Stimulated activated CD4-positive, alpha-beta T cell treated with anti-CD3 and anti-CD28 coated beads, Interleukin-15, amount 100 ng/mL, for 1 hour (primary cell): ENCODE results near the gene B9D1.

Experiments
- DNase-seq, 2 donors: peaks; one replicate each; pipeline ENCODE4 v3.0.0-alpha.2; 2020; ENCODE audit warnings: low read depth in 1 of 2, low spot score in 1 of 2

B9D1 gene

DNA sequence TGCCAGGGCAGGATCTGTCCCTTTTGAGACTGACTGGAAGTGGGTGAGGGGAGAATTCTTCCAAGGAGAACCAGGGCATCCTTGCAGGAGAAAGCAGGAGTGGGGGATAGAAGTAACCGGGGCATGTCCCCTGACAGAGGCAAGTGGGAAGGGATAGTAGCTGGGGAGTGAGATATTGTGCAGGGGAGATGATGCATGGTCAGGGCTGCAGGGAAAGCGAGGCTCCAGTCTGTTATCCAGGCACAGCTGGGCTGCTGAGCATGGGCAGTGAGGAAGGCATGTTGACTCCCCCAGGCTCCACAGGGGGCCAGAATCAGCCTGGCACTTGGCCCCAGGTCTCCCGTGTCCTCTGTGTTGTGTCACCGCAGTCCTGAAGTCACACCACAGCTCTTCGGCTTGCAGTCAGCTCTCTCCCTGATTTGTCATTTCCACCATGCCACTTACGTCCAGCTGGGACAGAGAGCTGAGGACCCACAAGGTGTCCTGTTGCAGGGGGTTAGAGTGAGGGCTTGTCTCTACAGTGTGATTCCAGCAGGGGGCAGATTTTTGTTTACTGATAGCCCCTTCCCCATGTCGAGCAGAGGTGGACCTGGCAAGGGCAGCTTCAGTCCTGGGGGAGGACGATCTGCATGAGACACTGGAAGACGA is 40.9 kb downstream of the B9D1 start:
- no peak for DNase-seq

DNA sequence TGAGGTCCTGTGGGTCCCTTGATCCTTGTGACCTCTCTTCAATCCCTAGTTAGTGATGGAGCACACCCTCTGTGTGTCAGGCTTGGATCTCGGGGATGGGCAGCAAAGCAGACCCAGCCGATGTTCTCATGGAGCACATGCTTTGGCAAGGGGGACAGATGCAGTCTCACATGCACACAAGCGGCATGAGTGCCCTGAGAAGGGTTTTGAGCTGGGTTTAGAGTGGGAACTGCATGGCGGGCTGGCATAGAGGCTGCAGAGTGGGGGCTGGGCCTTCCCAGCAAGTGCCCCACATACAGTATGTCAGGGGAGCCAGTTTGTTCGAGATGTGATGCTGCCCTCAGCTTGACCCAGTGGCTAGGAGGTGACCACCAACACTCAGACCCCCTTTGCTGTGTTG is 41.6 kb downstream of the B9D1 start:
- no peak for DNase-seq

DNA sequence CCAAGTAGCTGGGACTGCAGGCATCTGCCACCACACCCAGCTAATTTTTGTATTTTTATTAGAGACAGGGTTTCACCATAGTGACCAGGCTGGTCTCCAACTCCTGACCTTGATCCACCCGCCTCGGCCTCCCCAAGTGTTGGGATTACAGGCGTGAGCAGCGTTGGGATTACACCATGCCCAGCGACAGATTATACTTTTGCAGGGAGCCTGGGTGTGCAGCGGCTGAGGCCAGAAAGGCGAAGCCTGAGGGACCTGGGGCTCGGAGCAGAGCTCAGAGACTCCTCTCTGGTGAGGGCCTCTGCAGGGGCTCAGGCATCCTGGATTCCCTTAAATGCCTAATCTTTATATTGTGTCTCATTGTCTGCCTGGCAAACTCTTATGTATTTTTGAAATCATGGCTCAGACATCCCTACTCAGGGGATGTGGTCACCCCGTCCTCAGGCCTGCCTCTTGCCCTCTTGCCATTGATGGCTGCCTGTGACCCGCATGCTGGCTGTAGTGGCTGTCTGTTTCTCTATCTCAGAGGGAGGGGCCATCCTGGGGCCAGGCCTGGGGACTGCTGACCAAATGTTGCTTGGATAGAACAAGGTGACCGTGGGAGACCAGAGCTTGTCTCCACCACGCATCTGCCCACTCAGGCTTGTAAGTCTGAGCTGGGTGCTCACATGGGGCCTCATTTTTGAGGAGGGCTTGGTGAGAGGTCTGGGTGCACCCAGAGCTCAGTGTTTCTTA is 42.6 kb downstream of the B9D1 start:
- no peak for DNase-seq

DNA sequence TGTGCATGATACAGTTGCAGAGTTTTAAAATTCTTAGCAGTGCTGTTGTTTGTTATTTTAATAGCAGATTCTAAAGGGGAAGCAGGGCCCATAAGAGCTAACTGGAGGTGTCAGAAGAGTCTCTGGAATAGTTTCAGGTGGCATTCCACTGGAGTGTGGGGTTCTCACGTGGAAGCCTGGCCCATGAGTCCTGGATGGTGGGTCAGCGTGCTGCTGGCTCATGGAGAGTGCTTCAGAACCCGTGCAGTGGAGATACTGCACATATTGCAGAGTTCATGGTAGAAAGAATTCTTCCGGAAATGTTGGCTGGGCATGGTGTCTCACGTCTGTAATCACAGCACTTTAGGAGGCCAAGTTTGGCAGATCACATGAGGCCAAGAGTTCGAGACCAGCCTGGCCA is 43.9 kb downstream of the B9D1 start:
- DNase-seq = no peak

DNA sequence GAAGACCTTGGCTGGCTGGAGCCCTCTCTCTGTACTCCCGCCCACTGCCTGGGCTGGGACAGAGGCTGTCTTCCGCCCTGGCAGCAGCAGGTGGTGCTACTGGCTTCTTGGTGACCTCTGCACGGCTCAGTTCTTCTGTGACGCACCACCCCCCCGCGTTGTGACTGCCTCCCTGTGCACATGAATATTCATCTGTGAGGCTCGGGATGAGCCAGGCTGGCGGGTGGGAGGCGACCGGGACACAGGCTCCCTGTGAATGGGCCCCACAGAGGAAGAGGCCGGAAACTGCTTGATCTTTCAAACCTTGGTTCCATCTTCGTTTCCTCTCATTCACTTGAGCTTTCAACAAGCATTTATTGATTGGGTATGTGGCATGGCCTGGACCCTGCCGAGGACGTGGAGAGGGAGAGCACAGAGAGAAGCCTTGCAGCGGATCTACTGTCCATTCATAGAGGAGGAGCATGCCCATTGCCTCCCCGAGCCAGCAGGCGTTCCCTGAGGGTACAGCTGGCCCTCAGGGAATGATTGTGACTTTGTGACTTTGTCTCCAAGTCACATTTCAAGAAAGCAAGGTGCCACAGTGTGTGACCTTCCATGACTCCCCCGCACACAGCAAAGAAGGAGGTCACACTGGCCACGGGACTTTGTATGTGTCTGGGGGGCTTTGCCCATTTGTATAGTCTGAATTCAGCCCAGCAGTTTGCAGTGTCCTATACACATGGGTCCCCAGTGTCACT is 45.0 kb downstream of the B9D1 start:
- no peak for DNase-seq

DNA sequence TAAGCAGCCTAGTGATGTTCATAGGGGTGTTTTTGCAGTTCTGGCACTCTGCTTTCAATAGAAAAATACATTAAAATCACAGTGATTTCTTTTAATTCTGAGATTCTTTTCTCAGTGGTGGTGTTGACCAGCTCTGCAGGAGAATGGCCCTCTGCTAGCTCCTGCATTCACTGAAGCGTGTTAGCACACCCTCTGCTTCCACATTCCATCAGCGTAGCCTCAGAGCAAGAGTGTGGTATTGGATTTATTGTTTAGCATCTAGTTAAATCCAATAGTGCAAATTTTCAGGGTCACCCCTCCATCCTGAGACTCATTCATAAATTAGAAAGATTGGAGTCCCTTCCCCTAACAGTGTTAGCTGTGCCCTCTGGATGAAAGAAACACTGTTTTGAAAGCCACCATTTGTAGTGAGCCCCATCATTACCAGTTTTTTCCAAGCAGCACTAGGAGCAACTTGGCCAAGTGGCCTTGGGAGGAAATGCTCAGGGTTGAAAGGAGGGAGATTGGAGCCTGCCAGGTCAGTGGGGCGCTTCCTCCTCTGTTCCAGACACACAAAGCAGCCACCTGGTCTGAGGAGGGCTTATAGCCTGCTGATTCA is 45.7 kb downstream of the B9D1 start:
- DNase-seq = no peak

DNA sequence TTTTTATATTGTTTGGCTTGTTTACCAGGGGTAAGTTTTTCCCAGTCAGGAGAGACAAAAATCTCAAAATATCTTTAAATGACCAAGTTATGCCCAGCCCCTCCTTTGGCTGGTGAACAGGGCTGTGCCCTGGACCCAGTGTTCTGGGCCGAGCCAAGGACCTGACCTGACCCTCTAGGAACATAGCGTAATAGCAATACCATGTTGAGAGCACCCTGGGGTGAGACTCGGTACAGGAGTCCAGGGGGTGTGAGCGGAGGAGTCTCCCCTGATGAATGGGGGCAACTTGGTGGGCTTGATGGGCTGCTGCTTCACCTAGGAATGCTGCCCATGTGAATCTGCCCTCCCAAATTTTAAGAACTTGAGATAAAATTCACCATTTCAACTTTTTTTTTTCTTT is 47.4 kb downstream of the B9D1 start:
- no peak for DNase-seq

DNA sequence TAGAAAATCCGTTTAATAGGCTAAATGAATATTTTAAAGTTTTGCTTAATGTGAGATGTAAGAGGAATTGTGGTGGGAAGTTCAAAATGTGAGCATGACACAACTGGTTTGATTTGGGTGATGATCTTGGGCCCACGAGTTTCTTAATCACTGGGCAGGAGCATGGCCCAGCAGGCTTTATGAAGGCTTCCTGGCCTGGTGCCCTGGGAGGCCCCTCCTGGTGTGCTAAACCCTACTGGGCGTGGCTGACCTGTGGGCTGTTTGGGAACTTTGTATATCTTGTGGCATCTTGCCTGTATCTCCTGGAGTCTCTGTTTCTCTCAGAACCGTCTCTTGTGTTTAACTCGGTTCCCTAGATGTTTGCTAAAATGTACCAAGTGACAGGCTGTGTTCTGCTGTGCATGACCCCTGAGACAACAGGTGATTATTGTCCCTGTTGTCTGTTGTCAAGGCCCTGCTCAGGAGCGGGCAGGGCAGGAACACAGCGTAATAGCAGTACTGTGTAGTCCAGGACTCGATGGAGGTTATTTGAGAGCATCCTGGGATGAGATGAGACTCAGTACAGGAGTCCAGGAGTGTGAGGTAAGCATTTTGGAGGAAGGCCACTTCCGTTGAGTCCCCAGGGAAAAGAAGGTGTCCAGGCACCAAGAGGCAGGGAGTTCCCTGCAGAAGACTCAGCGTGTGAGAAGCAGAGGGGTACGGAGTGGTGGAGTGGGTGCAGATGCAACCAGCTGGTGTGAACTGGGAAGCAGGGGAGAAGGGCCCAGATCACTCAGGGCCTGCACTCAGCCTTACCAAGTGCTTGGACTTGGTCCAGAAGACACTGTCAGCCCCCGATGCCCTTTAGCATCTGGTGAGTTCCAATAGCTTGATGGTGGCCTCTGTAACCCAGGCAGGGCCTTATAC is 48.5 kb downstream of the B9D1 start:
- DNase-seq = no peak

DNA sequence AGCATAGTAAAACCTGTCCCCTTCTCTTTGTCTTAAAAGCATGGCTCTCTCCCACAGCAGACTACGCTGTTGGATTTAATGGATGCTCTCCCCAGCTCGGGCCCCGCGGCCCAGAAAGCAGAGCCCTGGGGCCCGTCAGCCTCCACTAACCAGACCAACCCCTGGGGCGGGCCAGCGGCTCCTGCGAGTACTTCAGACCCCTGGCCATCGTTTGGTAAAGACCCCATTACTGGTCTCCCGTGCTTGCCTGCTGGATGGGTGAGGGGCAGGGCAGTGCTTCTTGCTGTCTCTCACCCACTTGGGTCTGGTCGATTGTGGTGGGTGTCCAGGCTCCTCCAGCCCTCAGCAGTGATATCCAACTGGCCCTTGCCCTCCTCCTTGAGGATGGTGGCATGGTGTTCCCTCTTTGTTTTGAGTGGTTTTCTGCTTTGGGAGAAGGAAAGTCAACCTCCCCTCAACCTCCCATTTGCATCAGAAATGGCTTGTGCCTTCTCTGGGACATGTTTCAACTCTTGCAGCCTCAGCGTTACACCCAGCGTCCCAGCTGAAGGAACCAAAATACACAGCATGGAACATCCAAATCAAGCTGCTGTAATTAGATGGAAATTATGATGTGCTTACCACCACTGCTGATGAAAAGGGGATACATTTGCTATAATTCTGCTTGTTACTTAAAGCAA is 49.3 kb downstream of the B9D1 start:
- no peak for DNase-seq

DNA sequence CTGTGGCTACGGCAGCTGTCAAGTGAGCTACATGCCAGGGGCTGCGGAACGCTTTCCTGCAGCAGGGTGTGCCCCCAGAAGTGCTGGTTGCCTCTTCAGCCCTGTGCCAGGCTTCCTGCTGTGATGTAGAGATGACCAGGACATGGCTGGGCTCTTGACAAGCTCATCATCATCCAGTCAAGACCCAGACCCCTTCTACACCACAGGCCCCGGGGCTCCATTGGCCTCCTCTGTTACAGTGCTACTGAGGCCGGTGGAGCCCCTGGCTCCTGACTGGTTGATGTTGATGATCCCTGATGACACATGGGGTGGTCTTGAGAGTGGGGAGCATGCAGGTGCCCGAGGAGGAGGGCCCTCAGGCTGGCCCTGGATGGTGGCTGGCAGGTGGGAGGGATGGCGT is 50.1 kb downstream of the B9D1 start:
- no peak for DNase-seq

DNA sequence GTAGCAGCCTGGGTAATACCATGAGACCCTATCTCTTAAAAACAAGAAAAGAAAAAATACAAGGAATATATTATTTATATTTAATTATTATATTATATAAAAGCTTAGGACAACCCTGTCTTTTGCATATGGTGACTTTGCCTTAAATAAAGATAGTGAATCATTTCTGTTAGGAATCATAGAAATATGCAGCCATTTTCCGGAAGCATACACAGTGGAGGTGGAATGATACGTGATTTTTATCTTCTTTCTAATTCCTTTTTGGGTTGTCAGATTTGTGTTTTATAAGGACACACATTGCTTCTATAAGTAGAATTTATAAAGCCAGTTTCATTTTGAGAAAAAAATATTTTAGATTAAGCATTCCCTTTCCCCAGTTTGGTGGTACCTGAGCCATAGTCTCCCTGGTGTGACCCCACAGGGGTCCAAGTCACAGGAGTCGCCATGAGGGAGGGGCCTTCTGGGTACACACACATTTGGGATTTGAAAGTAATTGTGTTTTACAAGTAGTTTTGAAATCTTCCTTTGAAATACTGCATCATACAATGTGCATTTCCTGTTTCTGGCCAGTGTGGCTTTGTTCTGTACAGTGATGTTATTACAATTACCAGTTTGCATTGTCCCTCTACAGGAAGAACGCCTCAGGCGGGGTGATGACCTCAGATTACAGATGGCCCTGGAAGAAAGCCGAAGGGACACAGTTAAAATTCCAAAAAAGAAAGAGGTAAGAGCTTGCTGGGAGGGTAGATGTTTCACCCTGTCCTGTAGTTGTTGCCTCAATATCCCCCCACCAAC is 50.9 kb downstream of the B9D1 start:
- DNase-seq = no peak

DNA sequence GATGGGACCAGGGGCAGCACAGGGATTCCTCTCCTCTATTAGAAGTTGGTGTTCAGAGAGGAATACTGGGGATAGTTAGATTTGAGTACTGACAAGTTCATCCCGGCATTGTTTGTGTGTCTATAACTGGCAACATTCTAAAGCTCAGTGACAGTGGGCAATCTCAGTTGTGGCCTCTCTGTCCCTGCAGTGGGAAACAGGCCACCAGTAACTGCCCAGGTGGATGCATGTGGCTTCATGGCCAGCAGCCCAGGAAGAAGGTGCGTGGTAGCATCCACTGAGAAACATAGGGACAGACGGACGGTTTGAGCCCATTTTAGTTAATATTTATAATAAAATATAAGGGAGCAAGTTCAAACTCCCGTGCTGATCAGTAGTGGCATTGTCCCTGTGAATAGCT is 51.5 kb downstream of the B9D1 start:
- no peak for DNase-seq

DNA sequence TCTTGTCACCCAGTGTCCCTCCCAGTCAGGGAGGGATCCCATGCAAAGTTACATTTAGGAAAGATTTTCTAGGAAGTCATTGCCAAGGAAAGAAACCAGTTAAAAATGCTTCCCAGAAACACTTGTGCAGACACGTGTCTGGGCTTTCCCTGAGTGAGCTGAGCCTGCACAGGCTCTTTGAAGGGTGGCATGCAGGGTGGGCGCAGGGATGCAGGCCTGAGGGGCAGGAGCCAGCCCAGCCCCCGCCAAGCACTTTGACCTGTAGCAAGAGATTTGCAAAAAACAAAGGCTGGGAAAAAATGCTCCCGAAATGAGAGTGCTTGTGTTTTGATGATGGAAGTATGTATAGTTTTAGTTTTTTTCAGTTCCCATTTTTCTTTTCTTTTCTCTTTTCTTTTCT is 52.4 kb downstream of the B9D1 start:
- DNase-seq = no peak

DNA sequence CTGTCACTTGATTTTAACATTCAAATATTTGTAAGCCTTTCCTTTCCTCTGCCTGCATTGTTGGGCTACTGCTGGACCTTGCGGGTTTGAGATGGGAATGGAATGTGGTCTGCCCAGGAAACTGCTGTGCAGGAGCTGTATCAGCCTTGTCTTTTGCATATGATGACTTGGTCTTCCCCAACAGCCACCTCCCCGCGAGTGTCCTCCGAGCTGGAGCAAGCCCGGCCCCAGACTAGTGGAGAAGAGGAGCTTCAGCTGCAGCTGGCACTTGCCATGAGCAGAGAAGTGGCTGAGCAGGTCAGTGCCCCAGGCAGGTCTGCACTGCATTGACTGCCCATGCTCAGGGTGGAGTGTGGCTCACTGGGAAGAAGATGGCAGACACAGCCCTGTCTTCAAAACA is 52.8 kb downstream of the B9D1 start:
- DNase-seq = no peak

DNA sequence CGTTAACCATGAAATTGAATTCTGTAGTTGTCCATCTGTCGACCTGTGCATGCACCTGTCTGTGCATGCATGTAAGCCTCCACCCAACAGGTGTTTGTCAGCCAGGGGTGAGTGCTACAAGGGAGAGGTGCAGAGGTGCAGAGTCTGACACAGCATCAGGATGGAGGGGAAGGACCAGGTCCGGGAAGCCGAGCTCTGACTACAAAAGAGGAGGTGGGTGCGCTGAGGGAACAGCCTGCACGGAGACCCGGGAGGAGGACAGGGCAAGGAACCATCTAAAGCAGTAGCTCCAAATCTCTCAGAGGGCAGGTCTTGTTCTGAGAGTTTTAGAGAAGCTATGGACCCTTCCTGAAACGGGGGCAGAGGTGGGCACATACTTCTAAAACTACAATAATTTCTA is 54.1 kb downstream of the B9D1 start:
- DNase-seq = no peak

DNA sequence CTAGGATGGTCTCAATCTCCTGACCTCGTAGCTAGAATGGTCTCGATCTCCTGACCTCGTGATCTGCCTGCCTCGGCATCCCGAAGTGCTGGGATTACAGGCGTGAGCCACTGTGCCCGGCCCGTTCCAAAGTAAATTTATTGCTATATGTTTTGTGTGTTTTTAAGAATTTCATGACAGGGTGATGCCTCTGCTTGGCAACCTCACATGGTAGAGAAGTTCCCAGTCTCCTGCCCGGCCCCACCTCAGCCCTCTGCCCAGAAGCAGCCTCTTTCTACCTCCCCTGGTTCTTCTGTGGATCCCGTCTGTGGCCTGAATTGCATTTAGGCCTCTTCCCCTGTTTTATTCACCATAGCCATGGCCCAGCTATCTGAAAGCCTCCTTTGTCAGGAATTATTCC is 55.0 kb downstream of the B9D1 start:
- DNase-seq = no peak

DNA sequence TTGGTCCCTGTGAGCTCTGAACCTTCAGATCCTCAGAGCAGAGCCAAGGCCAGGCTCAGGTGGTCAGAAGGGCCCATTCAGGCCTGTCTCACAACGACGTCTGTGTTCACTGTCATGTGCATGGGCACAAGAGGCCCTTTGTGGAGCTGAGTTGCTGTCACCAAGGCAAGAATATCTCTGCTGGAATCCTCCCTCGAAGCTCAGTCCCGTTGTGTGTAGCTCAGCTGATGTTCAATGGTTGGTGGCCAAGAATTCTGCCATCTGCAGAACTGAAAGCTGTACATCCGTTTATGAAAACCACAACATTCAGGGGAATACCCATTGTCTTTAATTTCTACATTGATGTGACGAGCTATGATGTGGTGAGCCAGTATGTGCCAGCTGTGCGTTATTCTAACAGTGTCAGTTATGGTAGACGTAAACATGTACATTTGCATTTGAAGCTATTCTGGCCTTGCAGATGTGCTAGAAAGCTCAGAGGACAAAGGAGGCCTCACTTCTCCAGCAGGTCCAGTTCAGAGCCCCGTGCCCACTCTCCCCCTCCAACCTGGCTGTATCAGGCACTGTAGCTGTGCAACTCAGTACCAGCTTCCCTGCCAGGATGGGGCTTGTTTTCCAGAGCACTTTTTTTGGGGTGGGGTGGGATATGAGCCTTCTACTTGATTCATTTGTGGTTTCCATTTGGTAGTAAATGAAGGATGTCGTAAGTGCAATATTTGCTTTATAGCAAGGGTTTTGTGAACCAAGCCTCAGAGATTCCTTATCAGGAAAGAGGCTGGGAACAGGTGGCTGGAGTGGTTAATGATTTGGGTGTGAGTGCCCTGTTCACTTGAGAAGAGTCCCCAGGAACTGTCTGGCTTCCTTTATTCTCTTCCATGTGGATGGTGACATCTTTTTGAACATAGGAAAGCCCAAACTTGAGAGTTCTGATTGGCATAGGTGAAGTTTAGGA is 56.1 kb downstream of the B9D1 start:
- DNase-seq = no peak

DNA sequence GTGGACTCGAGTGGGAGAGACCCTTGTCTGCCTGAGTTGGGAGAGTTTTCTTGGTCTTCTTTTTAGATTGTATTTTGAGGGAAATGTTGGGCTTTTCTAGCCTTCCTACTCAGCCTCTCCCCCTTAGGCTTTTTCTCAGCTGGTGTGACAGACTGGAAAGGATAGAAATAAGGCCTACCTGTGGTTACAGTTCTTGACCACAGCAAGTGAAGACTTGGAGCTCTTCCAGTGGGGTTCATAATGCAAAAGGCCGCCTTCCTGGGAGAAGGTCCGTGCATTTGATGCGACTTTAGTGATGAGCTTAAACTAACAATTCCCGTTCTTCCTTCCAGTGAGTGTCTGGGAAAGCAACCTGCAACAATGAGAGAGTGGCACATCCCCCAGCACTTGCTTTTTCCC is 56.8 kb downstream of the B9D1 start:
- no peak for DNase-seq

DNA sequence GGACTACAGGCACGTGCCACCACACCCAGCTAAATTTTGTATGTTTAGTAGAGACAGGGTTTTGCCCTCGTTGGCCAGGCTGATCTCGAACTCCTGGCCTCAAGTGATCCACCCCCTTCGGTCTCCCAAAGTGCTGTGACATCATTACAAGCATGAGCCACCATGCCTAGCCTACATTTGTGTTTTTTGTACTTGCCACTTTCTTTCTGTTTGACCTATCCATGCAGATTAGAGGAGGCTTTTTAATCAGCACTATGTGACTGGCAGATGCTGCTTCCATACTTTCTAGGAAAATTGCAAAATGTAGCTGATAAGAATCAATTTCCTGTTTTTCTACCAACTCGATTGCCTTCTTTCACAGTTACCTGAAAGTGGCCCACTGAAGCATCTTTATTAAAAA is 57.3 kb downstream of the B9D1 start:
- DNase-seq = no peak
